GM12878 (cell line): ENCODE data around the gene MDM1. TPM values are rescaled to one million over a fixed set of nuclear protein-coding genes. Genes with fewer than 3 reads are reported as not detected.

Source experiments
- ATAC-seq: fragments of 200-7000 bp; cut with Tn5 transposase; 3 replicates; pipeline ENCODE4 v1.9.1; 2020; ENCODE audit warnings: mild to moderate bottlenecking, moderate library complexity
- BruUV-seq: library from RNA; stranded (reverse); fragments of 400-500 nt; replicated peaks from 2 replicates; lab custom pipeline; 2021; lab: Mats Ljungman, UMichigan
- CTCF ChIA-PET: fragments of 300-600 bp; sonication (Branson Sonifier 250); formaldehyde crosslinking; extraction: SDS; loops from one replicate; lab custom pipeline; 2021; ENCODE audit warnings: inconsistent platforms; lab: Yijun Ruan, JAX
- POLR2A ChIA-PET: fragments of 350-600 bp; formaldehyde crosslinking; extraction: SDS; loops from one replicate; lab custom pipeline; 2021; ENCODE audit warnings: inconsistent platforms; lab: Charles Lee
- RAD21 ChIA-PET: fragments of 300-600 bp; sonication (Branson Sonifier 250); formaldehyde crosslinking; loops from one replicate; lab custom pipeline; 2023; ENCODE audit warnings: antibody characterized with exemption; ENCODE audit not compliant: unreplicated experiment; lab: Charles Lee
- SMC1A ChIA-PET: fragments of 300-600 bp; sonication (Branson Sonifier 250); formaldehyde crosslinking; loops from one replicate; lab custom pipeline; 2023; ENCODE audit not compliant: unreplicated experiment, uncharacterized antibody; lab: Charles Lee
- DNase-seq: peaks from one replicate; pipeline ENCODE4 v3.0.0-alpha.2; 2011; ENCODE audit warnings: low read depth, low spot score
- FAIRE-seq: peaks from 3 replicates; lab custom pipeline; 2011; peaks lifted over from hg19 to GRCh38; lab: Jason Lieb, UNC
- H2AFZ ChIP-seq: 2 replicates; pipeline ENCODE4 v1.6.0; 2011; ENCODE audit warnings: low read depth, low read length, control low read depth; ENCODE audit not compliant: control insufficient read depth
- H3K27ac ChIP-seq: 2 replicates; pipeline ENCODE4 v1.5.1; 2011; ENCODE audit warnings: control low read depth; ENCODE audit not compliant: control insufficient read depth, insufficient read depth
- H3K27me3 ChIP-seq, 2 experiments: replicated peaks in 1 of 2; 2 replicates each; pipeline versions ENCODE4 v1.6.0 to v1.6.1; 2011; ENCODE audit warnings: low read length in 1 of 2; ENCODE audit not compliant: control insufficient read depth in 2 of 2, insufficient read depth in 2 of 2
- H3K36me3 ChIP-seq, 2 experiments: 2 replicates each; pipeline ENCODE4 v1.5.1; 2011; ENCODE audit warnings: low read length in 1 of 2; ENCODE audit not compliant: control insufficient read depth in 2 of 2, insufficient read depth in 2 of 2
- H3K4me1 ChIP-seq: 2 replicates; pipeline ENCODE4 v1.6.1; 2011; ENCODE audit warnings: mild to moderate bottlenecking, low read length, moderate library complexity, mixed read lengths; ENCODE audit not compliant: control insufficient read depth, insufficient read depth
- H3K4me2 ChIP-seq: 2 replicates; pipeline ENCODE4 v1.6.0; 2011; ENCODE audit warnings: control low read depth; ENCODE audit not compliant: control insufficient read depth, insufficient read depth
- H3K4me3 ChIP-seq: fragments of 200-600 bp; sonication (generic); 2 replicates; pipeline ENCODE4 v1.5.1; 2016
- H3K79me2 ChIP-seq: 2 replicates; pipeline ENCODE4 v1.6.0; 2011; ENCODE audit warnings: low read length; ENCODE audit not compliant: control insufficient read depth, insufficient read depth
- H3K9ac ChIP-seq: 2 replicates; pipeline ENCODE4 v1.8.0; 2011; ENCODE audit warnings: low read length, control low read depth, mixed read lengths; ENCODE audit not compliant: control insufficient read depth, insufficient read depth
- H3K9me3 ChIP-seq: replicated peaks from 3 replicates; pipeline ENCODE4 v1.5.1; 2011; ENCODE audit warnings: mild to moderate bottlenecking, low read length; ENCODE audit not compliant: control insufficient read depth, insufficient read depth
- H4K20me1 ChIP-seq: 2 replicates; pipeline ENCODE4 v1.6.0; 2011; ENCODE audit not compliant: control insufficient read depth, insufficient read depth
- ATF7 ChIP-seq: fragments of 450-650 bp; IDR thresholded peaks from 2 replicates; pipeline ENCODE4 v1.6.1; 2016; ENCODE audit warnings: low read depth, mild to moderate bottlenecking
- BCL11A ChIP-seq: IDR thresholded peaks from 2 replicates; pipeline ENCODE4 v1.6.1; 2011; ENCODE audit warnings: low read depth, low read length
- BHLHE40 ChIP-seq, 2 experiments: fragments of 450-650 bp in 1 of 2; IDR thresholded peaks; 2 replicates each; pipeline ENCODE4 v1.6.1; 2011 to 2017; ENCODE audit warnings: low read depth in 2 of 2, borderline replicate concordance in 1 of 2, improper control_type of control experiment in 1 of 2, low read length in 1 of 2, mild to moderate bottlenecking in 1 of 2
- CBX5 ChIP-seq: sonication (generic); IDR thresholded peaks from 2 replicates; pipeline ENCODE4 v1.6.1; 2016; ENCODE audit warnings: low read depth, moderate library complexity, mild to moderate bottlenecking, inconsistent platforms
- CREM ChIP-seq: IDR thresholded peaks from 2 replicates; pipeline ENCODE4 v1.6.1; 2014; ENCODE audit warnings: antibody characterized with exemption, low read depth
- DPF2 ChIP-seq: fragments of 450-650 bp; IDR thresholded peaks from 2 replicates; pipeline ENCODE4 v1.6.1; 2017; ENCODE audit warnings: mild to moderate bottlenecking
- FOXM1 ChIP-seq: IDR thresholded peaks from 2 replicates; pipeline ENCODE4 v1.6.1; 2012; ENCODE audit warnings: low read depth, mild to moderate bottlenecking, inconsistent platforms, low read length, moderate library complexity
- IKZF1 ChIP-seq: fragments of 450-650 bp; conservative IDR thresholded peaks from 2 replicates; pipeline ENCODE4 v1.6.1; 2017; ENCODE audit warnings: antibody characterized with exemption, mild to moderate bottlenecking
- MEF2A ChIP-seq: IDR thresholded peaks from 2 replicates; pipeline ENCODE4 v1.6.1; 2011; ENCODE audit warnings: low read depth, mild to moderate bottlenecking, low read length, moderate library complexity; ENCODE audit not compliant: insufficient read depth
- MXI1 ChIP-seq: fragments of 150-350 bp; IDR thresholded peaks from 2 replicates; pipeline ENCODE4 v1.6.1; 2011; ENCODE audit warnings: low read depth, mild to moderate bottlenecking, inconsistent platforms, low read length, improper control_type of control experiment
- NFXL1 ChIP-seq: fragments of 450-650 bp; IDR thresholded peaks from 2 replicates; pipeline ENCODE4 v1.6.1; 2017; ENCODE audit warnings: antibody characterized with exemption, mild to moderate bottlenecking, borderline replicate concordance
- NFYA ChIP-seq: IDR thresholded peaks from 2 replicates; pipeline ENCODE4 v1.6.1; 2011; ENCODE audit warnings: low read depth, mild to moderate bottlenecking, low read length, improper control_type of control experiment, borderline replicate concordance
- RAD21 ChIP-seq: IDR thresholded peaks from 2 replicates; pipeline ENCODE4 v1.6.1; 2011; ENCODE audit warnings: mild to moderate bottlenecking, low read depth, low read length, moderate library complexity; ENCODE audit not compliant: insufficient read depth
- SIN3A ChIP-seq: IDR thresholded peaks from 2 replicates; pipeline ENCODE4 v1.6.1; 2012; ENCODE audit warnings: low read depth, low read length, improper control_type of control experiment
- SIX5 ChIP-seq: IDR thresholded peaks from 2 replicates; pipeline ENCODE4 v1.6.1; 2011; ENCODE audit warnings: mild to moderate bottlenecking, low read depth, low read length, moderate library complexity; ENCODE audit not compliant: severe bottlenecking
- SMC3 ChIP-seq: IDR thresholded peaks from 2 replicates; pipeline ENCODE4 v1.6.1; 2011; ENCODE audit warnings: low read length, improper control_type of control experiment, borderline replicate concordance
- TBL1XR1 ChIP-seq: IDR thresholded peaks from 2 replicates; pipeline ENCODE4 v1.6.1; 2012; ENCODE audit warnings: low read depth, low read length, improper control_type of control experiment
- YBX1 ChIP-seq: fragments of 450-650 bp; IDR thresholded peaks from 2 replicates; pipeline ENCODE4 v1.6.1; 2016; ENCODE audit warnings: antibody characterized with exemption
- ZNF384 ChIP-seq: IDR thresholded peaks from 2 replicates; pipeline ENCODE4 v1.6.1; 2012; ENCODE audit warnings: low read depth, mild to moderate bottlenecking, low read length, improper control_type of control experiment, borderline replicate concordance
- ZNF622 ChIP-seq: fragments of 450-650 bp; IDR thresholded peaks from 2 replicates; pipeline ENCODE4 v1.6.1; 2017; ENCODE audit warnings: mild to moderate bottlenecking, inconsistent platforms
- WGBS: methylation state at CpG from one replicate; pipeline ENCODE4 v1.1.6; 2016; ENCODE audit warnings: low lambda C conversion rate; ENCODE audit not compliant: insufficient replicate concordance, insufficient coverage; ENCODE audit errors: missing lambda C conversion rate; 5-methylcytosine and 5-hydroxymethylcytosine counted together
- in situ Hi-C: fragments of 300-500 bp; cut with MboI; formaldehyde crosslinking; loops from 9 replicates; pipeline ENCODE4 v1.14.3; 2018; ENCODE audit warnings: mixed read lengths
- intact Hi-C: fragments of 100-400 bp; cut with micrococcal nuclease; formaldehyde crosslinking; loops from one replicate; pipeline ENCODE4 v1.14.2; 2022; ENCODE audit not compliant: unreplicated experiment
- polyA plus RNA-seq, 11 experiments: library from polyadenylated mRNA; depleted of rRNA in 4 of 11; unstranded in 6 of 11; stranded (reverse) in 5 of 11; fragments of >200 nt; fragmentation: Nextera tagmentation in 4 of 11; fragmentation: Illumina TruSeq in 1 of 11; extraction: Ambion mirVana in 4 of 11; extraction: Trizol in 1 of 11; gene quantifications; 1 replicate in 1 of 11; 2 replicates in 10 of 11; pipeline versions ENCODE4 v1.2.1 to v1.2.3, GENCODE V29; 2011 to 2016; ENCODE audit warnings: inconsistent platforms in 2 of 11, missing spikeins in 2 of 11, low read depth in 1 of 11
- total RNA-seq, 4 experiments: library from RNA; depleted of rRNA in 3 of 4; stranded (reverse); fragments of >200 nt in 3 of 4; fragmentation: Illumina TruSeq in 1 of 4; extraction: Trizol in 1 of 4; gene quantifications; 2 replicates each; pipeline versions ENCODE4 v1.2.1 to v1.2.3, GENCODE V29; 2013 to 2021
- TF ChIP-seq, protein P1 (sequence below): fragments of 450-650 bp; IDR thresholded peaks from 2 replicates; pipeline ENCODE4 v1.6.1; 2018; ENCODE audit warnings: mild to moderate bottlenecking, low read depth, moderate library complexity; ENCODE audit not compliant: partially characterized antibody
- TF ChIP-seq, protein P2 (sequence below): fragments of 450-650 bp; IDR thresholded peaks from 2 replicates; pipeline ENCODE4 v1.6.1; 2014; ENCODE audit warnings: mild to moderate bottlenecking

The MDM1 gene
- total and polyA plus RNA-seq, 10 of the 15 experiments (the other 5 are each of a cell fraction or from before 2014, with no cell fraction given): 10.1 to 25.3 (median 16.5) TPM

DNA sequence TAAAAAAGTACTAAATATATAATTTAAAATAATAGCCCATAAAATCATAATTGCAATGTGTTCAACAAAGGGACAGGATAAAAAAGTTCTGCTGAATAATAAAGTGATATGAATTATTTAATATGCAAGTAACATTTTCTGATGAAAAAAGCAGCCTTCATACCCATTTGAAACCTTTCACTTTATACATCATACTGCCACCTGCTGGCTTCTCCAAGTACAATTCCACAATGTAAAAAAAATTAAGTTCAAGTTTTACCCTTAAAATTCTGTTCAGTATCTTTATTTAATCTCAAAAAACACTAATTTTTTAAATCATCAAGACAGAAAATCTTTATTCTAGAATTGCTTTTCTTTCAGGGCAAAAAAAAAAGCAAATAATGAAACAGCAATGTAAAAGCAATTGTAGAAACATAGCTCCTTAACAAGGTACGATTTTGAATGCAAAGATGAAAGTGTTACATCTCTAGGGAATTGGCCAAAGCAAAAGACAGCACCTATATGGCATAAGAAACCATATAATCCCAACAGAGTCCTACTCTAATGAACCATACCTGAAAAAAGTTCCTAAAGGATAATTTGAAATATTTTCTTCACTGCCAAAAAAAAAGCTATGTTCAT lies 15.0 kb downstream of the MDM1 start:
- DNase-seq (no peak), ATAC-seq (peak; percentile 51; the same call in 1 of the 3 replicates), FAIRE-seq (peak; percentile 23)
- SMC1A ChIA-PET: interaction anchor here (0.6 to 7.7 kb wide), 46 partner anchors 8 to 464 kb away, joined by 3 to 147 read pairs (median 4); partner anchors contain the start of genes IL26, MDM1 and NUP107
- 100% methylated on average over 1 of the region's 1 CpG for WGBS
- POLR2A ChIA-PET: interaction anchor here (0.6 to 0.8 kb wide), 4 partner anchors 20 to 279 kb away, joined by 3 to 4 read pairs (median 4); no protein-coding TSS in a partner anchor
- CTCF ChIA-PET: interaction anchor here (0.6 to 7.0 kb wide), 43 partner anchors 11 to 965 kb away, joined by 3 to 189 read pairs (median 5); partner anchors contain the start of genes IL26 and MDM1
- BruUV-seq: no TSS peak
- in situ Hi-C loops: no loop called here
- no peak overlapping the region for H2AFZ ChIP-seq
- no peak overlapping the region for H3K9ac ChIP-seq
- H3K27ac ChIP-seq: no peak overlapping the region
- no peak overlapping the region for H3K4me3 ChIP-seq
- H3K9me3 ChIP-seq: no peaks in the 10 kb centered on the region
- H3K4me1 ChIP-seq: no peaks in the 10 kb centered on the region
- RAD21 ChIA-PET: interaction anchor here (0.6 to 3.6 kb wide), 24 partner anchors 10 to 491 kb away, joined by 3 to 72 read pairs (median 3); partner anchors contain the start of genes IL26, MDM1 and MDM2
- no peaks in the 10 kb centered on the region; a peak in 2 of 4 replicates for H3K36me3 ChIP-seq
- no peaks in the 10 kb centered on the region for H3K27me3 ChIP-seq
- H3K79me2 ChIP-seq: no peaks in the 10 kb centered on the region
- no peaks in the 10 kb centered on the region for H4K20me1 ChIP-seq
- intact Hi-C loops: loop anchor here (1.0 to 5.0 kb wide), 4 partner anchors 35 to 277 kb away; no protein-coding TSS in a partner anchor
- H3K4me2 ChIP-seq: no peak overlapping the region
- TF ChIP-seq ZNF622 (no peak), ZNF384 (peak; percentile 62; the same call in 1 of the 2 replicates), BHLHE40 (IDR thresholded peaks at IDR 0.05; ENCODE audit: borderline replicate concordance in 1 of 2, low read depth in 2 of 2, low read length in 1 of 2) (no peak), SIX5 (no peak), TBL1XR1 (no peak), SIN3A (no peak), MXI1 (no peak), IKZF1 (no peak), CREM (no peak), RAD21 (peak; percentile 85), CBX5 (no peak), DPF2 (no peak), BCL11A (no peak), NFXL1 (no peak), SMC3 (peak; percentile 94), ATF7 (no peak), NFYA (no peak), YBX1 (no peak), MEF2A (no peak), FOXM1 (no peak)
- TF ChIP-seq, protein P1, sequence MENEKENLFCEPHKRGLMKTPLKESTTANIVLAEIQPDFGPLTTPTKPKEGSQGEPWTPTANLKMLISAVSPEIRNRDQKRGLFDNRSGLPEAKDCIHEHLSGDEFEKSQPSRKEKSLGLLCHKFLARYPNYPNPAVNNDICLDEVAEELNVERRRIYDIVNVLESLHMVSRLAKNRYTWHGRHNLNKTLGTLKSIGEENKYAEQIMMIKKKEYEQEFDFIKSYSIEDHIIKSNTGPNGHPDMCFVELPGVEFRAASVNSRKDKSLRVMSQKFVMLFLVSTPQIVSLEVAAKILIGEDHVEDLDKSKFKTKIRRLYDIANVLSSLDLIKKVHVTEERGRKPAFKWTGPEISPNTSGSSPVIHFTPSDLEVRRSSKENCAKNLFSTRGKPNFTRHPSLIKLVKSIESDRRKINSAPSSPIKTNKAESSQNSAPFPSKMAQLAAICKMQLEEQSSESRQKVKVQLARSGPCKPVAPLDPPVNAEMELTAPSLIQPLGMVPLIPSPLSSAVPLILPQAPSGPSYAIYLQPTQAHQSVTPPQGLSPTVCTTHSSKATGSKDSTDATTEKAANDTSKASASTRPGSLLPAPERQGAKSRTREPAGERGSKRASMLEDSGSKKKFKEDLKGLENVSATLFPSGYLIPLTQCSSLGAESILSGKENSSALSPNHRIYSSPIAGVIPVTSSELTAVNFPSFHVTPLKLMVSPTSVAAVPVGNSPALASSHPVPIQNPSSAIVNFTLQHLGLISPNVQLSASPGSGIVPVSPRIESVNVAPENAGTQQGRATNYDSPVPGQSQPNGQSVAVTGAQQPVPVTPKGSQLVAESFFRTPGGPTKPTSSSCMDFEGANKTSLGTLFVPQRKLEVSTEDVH: no peak
- TF ChIP-seq, protein P2, sequence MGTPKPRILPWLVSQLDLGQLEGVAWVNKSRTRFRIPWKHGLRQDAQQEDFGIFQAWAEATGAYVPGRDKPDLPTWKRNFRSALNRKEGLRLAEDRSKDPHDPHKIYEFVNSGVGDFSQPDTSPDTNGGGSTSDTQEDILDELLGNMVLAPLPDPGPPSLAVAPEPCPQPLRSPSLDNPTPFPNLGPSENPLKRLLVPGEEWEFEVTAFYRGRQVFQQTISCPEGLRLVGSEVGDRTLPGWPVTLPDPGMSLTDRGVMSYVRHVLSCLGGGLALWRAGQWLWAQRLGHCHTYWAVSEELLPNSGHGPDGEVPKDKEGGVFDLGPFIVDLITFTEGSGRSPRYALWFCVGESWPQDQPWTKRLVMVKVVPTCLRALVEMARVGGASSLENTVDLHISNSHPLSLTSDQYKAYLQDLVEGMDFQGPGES: no peak
